Measurements from ENCODE around the gene CARD10. TPM values are rescaled to one million over a fixed set of nuclear protein-coding genes. Genes with fewer than 3 reads are reported as not detected.

The CARD10 gene
- total and polyA plus RNA-seq, 2 of the 13 experiments (the other 11 are each of a cell fraction or from before 2014, with no cell fraction given), result 35.2 to 55.8 TPM

GRCh38 chr22:37454857-37455686 is 64.1 kb downstream of the CARD10 start (continued):
- TF ChIP-seq ZBTB10 (CRISPR knock-in tag; IDR thresholded peaks at IDR 0.05; ENCODE audit: borderline replicate concordance) (no peak), ZNF446 (CRISPR knock-in tag; IDR thresholded peaks at IDR 0.05) (no peak), PRPF4 (IDR thresholded peaks at IDR 0.05; ENCODE audit: low read depth, low read length, poor library complexity, severe bottlenecking) (no peak), ATF5 (CRISPR knock-in tag; IDR thresholded peaks at IDR 0.05; ENCODE audit: low read depth) (no peak), ZNF337 (CRISPR knock-in tag; IDR thresholded peaks at IDR 0.05; ENCODE audit: borderline replicate concordance, low read depth) (no peak), CREB3 (CRISPR knock-in tag; IDR thresholded peaks at IDR 0.05) (no peak), ZNF766 (CRISPR knock-in tag; IDR thresholded peaks at IDR 0.05; ENCODE audit: borderline replicate concordance) (no peak), PLSCR1 (CRISPR knock-in tag; IDR thresholded peaks at IDR 0.05; ENCODE audit: borderline replicate concordance) (no peak), CAMTA2 (CRISPR knock-in tag; IDR thresholded peaks at IDR 0.05; ENCODE audit: borderline replicate concordance) (no peak), ZNF205 (CRISPR knock-in tag; IDR thresholded peaks at IDR 0.05) (0 out of 2 replicates have a peak, but pooled peaks have one; percentile 72), ZZZ3 (CRISPR knock-in tag; IDR thresholded peaks at IDR 0.05; ENCODE audit: borderline replicate concordance) (no peak), SRSF9 (IDR thresholded peaks at IDR 0.05; ENCODE audit: borderline replicate concordance, insufficient read depth, low read depth, low read length, poor library complexity, severe bottlenecking) (no peak), ZNF235 (CRISPR knock-in tag; IDR thresholded peaks at IDR 0.05; ENCODE audit: borderline replicate concordance) (no peak), ZNF75D (CRISPR knock-in tag; IDR thresholded peaks at IDR 0.05; ENCODE audit: borderline replicate concordance) (no peak), PTBP1 (IDR thresholded peaks at IDR 0.05; ENCODE audit: low read depth, low read length, poor library complexity, severe bottlenecking) (no peak), SCMH1 (CRISPR knock-in tag; IDR thresholded peaks at IDR 0.05; ENCODE audit: borderline replicate concordance) (no peak), GATAD2A (CRISPR knock-in tag; IDR thresholded peaks at IDR 0.05) (peak; percentile 92), PHF5A (CRISPR knock-in tag; IDR thresholded peaks at IDR 0.05; ENCODE audit: low read depth, unreplicated experiment) (no peak), MEIS1 (CRISPR knock-in tag; IDR thresholded peaks at IDR 0.05; ENCODE audit: borderline replicate concordance) (peak; percentile 73; the same call in 1 of the 2 replicates), PITX1 (CRISPR knock-in tag; IDR thresholded peaks at IDR 0.05) (0 out of 2 replicates have a peak, but pooled peaks have one; percentile 7)
- TF ChIP-seq, protein P1, sequence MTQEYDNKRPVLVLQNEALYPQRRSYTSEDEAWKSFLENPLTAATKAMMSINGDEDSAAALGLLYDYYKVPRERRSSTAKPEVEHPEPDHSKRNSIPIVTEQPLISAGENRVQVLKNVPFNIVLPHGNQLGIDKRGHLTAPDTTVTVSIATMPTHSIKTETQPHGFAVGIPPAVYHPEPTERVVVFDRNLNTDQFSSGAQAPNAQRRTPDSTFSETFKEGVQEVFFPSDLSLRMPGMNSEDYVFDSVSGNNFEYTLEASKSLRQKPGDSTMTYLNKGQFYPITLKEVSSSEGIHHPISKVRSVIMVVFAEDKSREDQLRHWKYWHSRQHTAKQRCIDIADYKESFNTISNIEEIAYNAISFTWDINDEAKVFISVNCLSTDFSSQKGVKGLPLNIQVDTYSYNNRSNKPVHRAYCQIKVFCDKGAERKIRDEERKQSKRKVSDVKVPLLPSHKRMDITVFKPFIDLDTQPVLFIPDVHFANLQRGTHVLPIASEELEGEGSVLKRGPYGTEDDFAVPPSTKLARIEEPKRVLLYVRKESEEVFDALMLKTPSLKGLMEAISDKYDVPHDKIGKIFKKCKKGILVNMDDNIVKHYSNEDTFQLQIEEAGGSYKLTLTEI (CRISPR knock-in tag; conservative IDR thresholded peaks at IDR 0.05), result no peak

All from HepG2 (cell line).